GM13977 (cell line): ENCODE measurements around the gene MRPL10.

Source experiments
- DNase-seq: peaks from one replicate; pipeline ENCODE4 v3.0.0; 2012; ENCODE audit warnings: low spot score
- CTCF ChIP-seq: IDR thresholded peaks from 2 replicates; pipeline ENCODE4 v1.5.1; 2012; ENCODE audit warnings: mild to moderate bottlenecking, control low read depth; ENCODE audit not compliant: insufficient read depth; ENCODE audit errors: extremely low read depth, missing control alignments
- in situ Hi-C: fragments of 300-500 bp; cut with MboI; formaldehyde crosslinking; loops from one replicate; pipeline ENCODE4 v1.12.0; 2022; ENCODE audit warnings: low sequenced_read_pairs, low pct_unique_long_range_greater_than_20kb, mixed read lengths, inconsistent platforms; ENCODE audit not compliant: unreplicated experiment

MRPL10 gene

GRCh38 chr17:47804461-47804860 is 26.9 kb downstream of the MRPL10 start:
- no peak for TF ChIP-seq CTCF
- in situ Hi-C loops = no loop called here
- DNase-seq = no peak

GRCh38 chr17:47803751-47804150 is 27.6 kb downstream of the MRPL10 start:
- DNase-seq = no peak
- no peak for TF ChIP-seq CTCF
- in situ Hi-C loops = no loop called here

- TF ChIP-seq CTCF = no peak
- in situ Hi-C loops = no loop called here
- DNase-seq = no peak
Observed at GRCh38 chr17:47803201-47803600, 28.1 kb downstream of the MRPL10 start.

- in situ Hi-C loops = no loop called here
- peak; percentile 70 for TF ChIP-seq CTCF
Observed at GRCh38 chr17:47802341-47803022, 28.9 kb downstream of the MRPL10 start.

GRCh38 chr17:47801906-47802305 is 29.4 kb downstream of the MRPL10 start:
- in situ Hi-C loops = no loop called here
- no peak for TF ChIP-seq CTCF
- no peak for DNase-seq

More at GRCh38 chr17:47802341-47803022, 28.9 kb downstream of the MRPL10 start:
- peak; percentile 86 for DNase-seq

- DNase-seq = no peak
- no peak for TF ChIP-seq CTCF
- in situ Hi-C loops = no loop called here
Observed at GRCh38 chr17:47801176-47801765, 30.1 kb downstream of the MRPL10 start.
